T-helper 1 cell (primary cell): ENCODE data around the gene RNLS.

Experiments
- DNase-seq, 5 donors: peaks; one replicate each; pipeline ENCODE4 v3.0.0-alpha.2; 2012 to 2020

RNLS gene

DNA sequence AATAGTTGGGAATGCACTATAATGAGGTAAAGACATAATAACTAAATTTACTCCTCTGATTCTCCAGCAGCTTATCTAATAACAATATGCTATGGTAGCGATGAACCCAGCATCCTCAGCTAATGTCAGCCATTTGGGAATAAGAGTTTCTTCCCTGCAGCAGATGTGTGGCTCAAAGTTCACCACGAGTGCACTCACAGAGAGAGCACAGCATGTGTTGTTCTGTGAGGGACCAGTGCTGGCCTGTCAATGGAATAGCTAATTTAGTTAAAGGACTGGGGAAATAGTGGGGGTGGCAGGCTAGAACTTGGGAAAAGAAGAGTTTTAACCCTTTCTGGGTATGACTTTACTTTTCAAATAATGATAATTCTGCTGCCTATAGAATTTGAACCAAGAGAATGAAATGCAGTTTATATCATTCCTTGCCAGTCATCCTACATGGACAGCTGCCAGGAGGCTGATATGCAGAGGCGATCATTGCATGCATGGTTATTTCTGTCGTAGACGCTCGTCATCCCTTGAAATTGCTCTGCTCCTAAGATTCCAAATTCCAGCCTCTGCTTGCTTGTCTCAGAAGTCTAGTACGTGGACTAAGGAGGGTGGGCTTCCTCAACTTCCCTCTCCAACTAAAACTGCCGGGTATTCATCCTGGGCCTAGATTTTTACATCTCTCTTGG is 355.6 kb downstream of the RNLS start:
- DNase-seq = no peak

DNA sequence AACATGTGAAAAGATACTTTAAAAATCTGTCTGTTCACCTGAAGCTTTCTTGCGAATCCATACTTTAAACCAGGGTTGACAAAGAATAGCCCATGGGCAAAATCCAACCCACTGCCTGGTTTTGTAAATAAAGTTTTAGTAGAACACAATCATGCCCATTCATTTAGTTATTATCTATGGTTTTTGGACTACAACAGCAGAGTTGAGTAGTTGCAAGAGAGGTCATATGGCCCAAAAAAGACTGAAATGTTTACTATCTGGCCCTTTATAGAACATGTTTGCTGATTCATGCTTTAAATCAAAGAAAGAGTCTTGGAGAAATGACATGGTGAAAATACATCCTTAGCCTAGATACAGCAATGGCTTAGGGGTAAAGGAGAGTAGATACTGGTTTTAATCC is 356.2 kb downstream of the RNLS start:
- no peak for DNase-seq

DNA sequence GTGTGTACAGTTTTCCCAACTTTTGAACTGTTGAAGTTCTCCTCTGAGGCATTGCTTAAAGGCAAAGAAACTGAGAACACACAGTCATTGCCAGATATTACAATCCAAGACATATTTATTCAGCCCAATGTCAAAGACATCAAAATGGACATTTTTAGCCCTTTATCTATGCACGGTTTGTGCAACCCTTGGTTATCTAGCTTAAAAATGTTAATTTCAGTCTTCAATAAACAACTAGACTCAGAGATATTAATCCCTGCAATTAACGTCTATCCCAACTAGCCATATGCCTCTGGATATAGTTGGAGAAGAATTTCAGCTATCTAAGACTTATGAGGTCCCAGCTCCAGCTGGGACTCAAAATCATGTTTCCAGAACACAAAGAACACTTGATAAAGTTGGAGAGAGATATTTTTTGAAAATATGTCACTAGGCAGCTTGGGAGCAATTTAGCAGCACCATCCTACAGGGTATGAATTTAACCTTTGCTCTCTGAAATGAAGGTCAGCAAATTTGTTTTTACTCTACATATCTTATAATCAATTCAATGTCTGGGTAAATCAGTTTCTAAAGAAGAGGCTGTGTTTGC is 357.0 kb downstream of the RNLS start:
- no peak for DNase-seq
